ENCODE results near the gene IL1RAPL2. TPM values are rescaled to one million over a fixed set of nuclear protein-coding genes. Genes with fewer than 3 reads are reported as not detected.

IL1RAPL2 gene
- total RNA-seq, 1 donor from 2014 or later: not detected

DNA sequence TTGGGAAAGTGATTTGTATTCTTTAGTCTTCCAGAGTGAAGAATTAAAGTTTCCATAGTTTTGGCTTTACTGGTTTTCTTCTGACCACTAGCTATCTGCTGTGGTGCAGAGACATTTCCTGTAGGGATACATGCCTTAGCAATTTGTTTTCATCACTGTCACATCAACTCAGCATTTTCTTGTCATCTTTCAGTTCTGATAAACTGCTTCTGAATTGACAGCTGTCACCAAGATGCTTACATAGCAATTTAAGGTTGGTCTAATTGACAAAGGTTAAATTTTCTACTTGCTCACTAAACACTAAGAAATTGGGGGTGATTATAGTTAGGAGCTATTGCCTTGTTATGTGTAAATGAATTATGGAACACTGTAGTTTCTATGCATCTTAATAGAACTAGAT lies 422.0 kb downstream of the IL1RAPL2 start:
- no peak for DNase-seq (ENCODE audit: low read depth)
- no peak for FAIRE-seq
- H3K27me3 ChIP-seq (ENCODE audit: control insufficient read depth, insufficient read depth, low read length): no peaks in the 10 kb centered on the region
- no peak for TF ChIP-seq CTCF (IDR thresholded peaks at IDR 0.05; ENCODE audit: insufficient read depth, low read length, severe bottlenecking)
- H3K36me3 ChIP-seq (ENCODE audit: control insufficient read depth, insufficient read depth, low read length): no peaks in the 10 kb centered on the region
- H3K4me3 ChIP-seq (ENCODE audit: low read depth, low read length): no peak overlapping the region

DNA sequence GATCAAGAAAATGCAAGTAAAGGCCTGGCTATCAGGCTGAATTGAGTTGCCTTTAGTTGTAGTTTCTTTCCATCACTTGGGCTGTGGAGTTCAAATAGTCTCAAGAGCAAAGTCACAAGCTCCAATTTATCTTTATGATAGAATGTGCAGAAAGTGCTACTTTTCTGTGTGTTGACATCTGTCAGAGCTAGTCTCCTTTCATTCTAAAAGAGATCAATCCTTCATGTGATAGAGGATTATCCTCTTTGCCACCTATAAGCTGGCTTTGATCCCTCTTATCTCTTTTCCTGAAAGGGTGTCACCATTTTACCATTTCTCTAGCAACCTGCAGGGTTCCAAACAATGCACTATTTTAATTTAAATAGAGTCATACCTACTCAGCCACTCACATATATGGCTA lies 429.5 kb downstream of the IL1RAPL2 start:
- Histone ChIP-seq H3K27me3 (ENCODE audit: control insufficient read depth, insufficient read depth, low read length) (no peaks in the 10 kb centered on the region), H3K36me3 (ENCODE audit: control insufficient read depth, insufficient read depth, low read length) (no peaks in the 10 kb centered on the region), H3K4me3 (ENCODE audit: low read depth, low read length) (no peak overlapping the region)
- FAIRE-seq: no peak
- no peak for DNase-seq (ENCODE audit: low read depth)
- TF ChIP-seq CTCF (IDR thresholded peaks at IDR 0.05; ENCODE audit: insufficient read depth, low read length, severe bottlenecking): no peak

DNA sequence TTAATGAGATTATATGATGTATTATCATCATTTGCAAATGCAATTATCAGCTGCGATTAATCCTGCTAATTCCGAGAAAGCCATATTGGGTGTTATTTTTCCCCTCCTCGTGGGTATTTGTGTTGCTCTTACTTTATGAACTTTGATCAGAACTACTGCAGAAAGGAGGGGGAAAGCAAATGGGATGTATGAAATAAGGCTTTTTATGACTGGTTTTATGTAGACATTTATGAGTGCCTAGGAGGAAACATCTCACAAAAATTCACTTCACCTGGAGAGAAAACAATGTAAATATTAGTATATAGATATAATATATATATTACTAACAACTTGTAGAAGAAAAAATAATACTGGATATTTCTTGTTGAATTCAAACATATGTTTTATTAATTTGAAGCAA lies 440.1 kb downstream of the IL1RAPL2 start:
- TF ChIP-seq CTCF (IDR thresholded peaks at IDR 0.05; ENCODE audit: insufficient read depth, low read length, severe bottlenecking): no peak
- FAIRE-seq (no peak), DNase-seq (ENCODE audit: low read depth) (no peak)
- Histone ChIP-seq H3K27me3 (ENCODE audit: control insufficient read depth, insufficient read depth, low read length) (no peaks in the 10 kb centered on the region), H3K36me3 (ENCODE audit: control insufficient read depth, insufficient read depth, low read length) (no peaks in the 10 kb centered on the region), H3K4me3 (ENCODE audit: low read depth, low read length) (no peak overlapping the region)

DNA sequence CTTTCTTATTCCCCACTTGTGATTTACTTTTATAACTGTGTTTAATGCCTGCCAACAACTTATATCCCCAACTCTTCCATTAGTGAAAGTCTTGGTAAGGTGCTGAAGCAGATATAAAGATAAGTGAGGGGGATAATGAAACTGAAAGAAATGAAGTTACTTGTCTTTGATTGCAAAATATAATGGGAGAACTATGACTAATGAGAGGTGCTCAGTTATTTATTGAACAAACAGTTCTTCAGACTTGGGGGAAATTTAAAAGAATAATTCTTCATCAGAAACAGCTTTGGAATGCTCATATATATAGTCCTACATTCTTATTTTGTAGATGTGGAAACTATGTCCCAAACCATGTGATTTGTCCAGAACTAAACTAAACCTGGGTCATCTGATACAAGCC lies 441.0 kb downstream of the IL1RAPL2 start:
- no peaks in the 10 kb centered on the region for H3K36me3 ChIP-seq (ENCODE audit: control insufficient read depth, insufficient read depth, low read length)
- FAIRE-seq (no peak), DNase-seq (ENCODE audit: low read depth) (no peak)
- H3K4me3 ChIP-seq (ENCODE audit: low read depth, low read length): no peak overlapping the region
- no peak for TF ChIP-seq CTCF (IDR thresholded peaks at IDR 0.05; ENCODE audit: insufficient read depth, low read length, severe bottlenecking)
- no peaks in the 10 kb centered on the region for H3K27me3 ChIP-seq (ENCODE audit: control insufficient read depth, insufficient read depth, low read length)

DNA sequence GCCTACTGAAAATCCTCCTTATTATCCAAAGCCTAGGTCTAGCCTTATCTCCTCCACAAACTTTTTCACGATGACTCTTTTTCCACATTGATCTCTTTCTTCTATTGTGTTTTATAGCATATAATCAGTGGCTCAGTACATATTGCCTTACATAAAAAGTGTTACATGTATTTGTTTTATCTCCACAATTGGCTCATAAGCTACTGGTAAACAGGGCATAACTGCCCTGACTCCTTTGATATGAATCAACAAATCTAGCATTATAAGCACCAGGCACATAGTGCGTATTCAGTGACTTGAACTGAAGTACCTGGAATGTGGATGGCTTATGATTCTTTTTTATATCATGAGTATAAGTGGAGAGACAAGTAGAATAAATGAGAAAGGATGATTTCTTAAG lies 447.7 kb downstream of the IL1RAPL2 start:
- no peak for DNase-seq (ENCODE audit: low read depth)
- H3K27me3 ChIP-seq (ENCODE audit: control insufficient read depth, insufficient read depth, low read length): no peaks in the 10 kb centered on the region
- H3K4me3 ChIP-seq (ENCODE audit: low read depth, low read length): no peak overlapping the region
- no peak for TF ChIP-seq CTCF (IDR thresholded peaks at IDR 0.05; ENCODE audit: insufficient read depth, low read length, severe bottlenecking)
- no peaks in the 10 kb centered on the region for H3K36me3 ChIP-seq (ENCODE audit: control insufficient read depth, insufficient read depth, low read length)
- no peak for FAIRE-seq

DNA sequence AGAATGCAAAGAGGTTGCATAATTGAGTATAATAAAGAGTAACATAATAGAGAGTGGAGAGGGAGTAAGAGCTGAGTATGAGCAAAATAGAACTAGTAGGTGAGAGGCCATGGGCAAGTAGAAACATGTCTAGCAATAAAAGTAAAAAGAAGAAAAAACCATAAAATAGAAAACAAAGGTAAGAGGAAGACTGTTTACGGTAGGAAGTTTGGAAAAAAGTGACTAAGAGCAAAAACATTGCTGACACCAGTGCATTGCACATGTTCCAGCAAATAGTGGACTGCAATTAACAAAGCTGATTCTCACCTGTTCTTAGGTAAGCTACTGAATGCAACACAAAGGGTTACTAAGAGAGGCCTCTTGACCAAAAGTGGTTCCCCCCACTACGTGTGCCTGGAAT lies 451.6 kb downstream of the IL1RAPL2 start:
- Histone ChIP-seq H3K4me3 (ENCODE audit: low read depth, low read length) (no peak overlapping the region), H3K27me3 (ENCODE audit: control insufficient read depth, insufficient read depth, low read length) (no peaks in the 10 kb centered on the region), H3K36me3 (ENCODE audit: control insufficient read depth, insufficient read depth, low read length) (no peaks in the 10 kb centered on the region)
- DNase-seq (ENCODE audit: low read depth) (peak; percentile 71), FAIRE-seq (no peak)
- TF ChIP-seq CTCF (IDR thresholded peaks at IDR 0.05; ENCODE audit: insufficient read depth, low read length, severe bottlenecking): no peak
